HG02678 (cell line): ENCODE data around the gene PPP2R5B.

Source experiments
- ATAC-seq: cut with Tn5 transposase; IDR thresholded peaks from one replicate; pipeline ENCODE4 v1.9.1; 2021; ENCODE audit warnings: mild to moderate bottlenecking, moderate library complexity; ENCODE audit not compliant: unreplicated experiment

PPP2R5B gene

DNA sequence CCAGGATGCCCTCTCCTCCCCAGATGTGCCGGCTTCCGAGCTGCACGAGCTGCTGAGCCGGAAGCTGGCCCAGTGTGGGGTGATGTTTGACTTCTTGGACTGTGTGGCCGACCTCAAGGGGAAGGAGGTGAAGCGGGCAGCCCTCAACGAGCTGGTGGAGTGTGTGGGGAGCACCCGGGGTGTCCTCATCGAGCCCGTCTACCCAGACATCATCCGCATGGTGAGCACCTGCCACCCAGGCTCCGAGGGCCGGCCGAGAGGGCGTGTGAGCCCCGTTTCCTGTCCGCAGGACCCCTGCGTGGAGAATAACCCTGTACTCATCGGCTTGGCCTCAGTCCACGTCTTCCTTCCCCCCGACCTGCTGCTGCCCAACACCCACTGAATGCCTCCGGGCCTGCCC lies 2.2 kb downstream of the PPP2R5B start:
- ATAC-seq: no peak

- no peak for ATAC-seq
Observed at GRCh38 chr11:64928957-64929356, 4.5 kb downstream of the PPP2R5B start.

- no peak for ATAC-seq
Observed at GRCh38 chr11:64929625-64930024, 5.1 kb downstream of the PPP2R5B start.

- ATAC-seq: no peak
Observed at GRCh38 chr11:64930340-64930739, 5.9 kb downstream of the PPP2R5B start.

- no peak for ATAC-seq
Observed at GRCh38 chr11:64931290-64931689, 6.8 kb downstream of the PPP2R5B start.

DNA sequence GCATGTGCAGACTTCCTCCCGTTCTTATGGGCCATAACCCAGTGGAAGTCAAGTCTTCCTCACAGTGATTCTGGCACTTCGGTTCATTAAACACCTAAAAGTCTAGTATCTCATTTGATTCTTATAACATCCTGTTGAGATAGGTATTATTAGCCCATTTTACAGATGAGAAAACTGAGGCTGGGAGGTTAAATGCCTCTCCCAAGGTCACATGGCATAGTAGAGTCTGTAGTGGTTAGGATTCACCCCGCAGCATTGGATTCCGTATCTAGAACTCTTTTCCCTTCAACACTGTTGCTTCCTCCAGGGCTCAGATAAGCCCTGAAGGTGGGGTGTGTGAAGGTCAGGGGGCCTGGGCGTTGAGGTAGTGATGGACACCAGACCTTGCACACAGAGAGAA lies 7.8 kb downstream of the PPP2R5B start:
- ATAC-seq: no peak

GRCh38 chr11:64933213-64933934 lies 8.9 kb downstream of the PPP2R5B start:
- ATAC-seq: no peak

- ATAC-seq: no peak
Observed at GRCh38 chr11:64933935-64934681, 9.6 kb downstream of the PPP2R5B start.

DNA sequence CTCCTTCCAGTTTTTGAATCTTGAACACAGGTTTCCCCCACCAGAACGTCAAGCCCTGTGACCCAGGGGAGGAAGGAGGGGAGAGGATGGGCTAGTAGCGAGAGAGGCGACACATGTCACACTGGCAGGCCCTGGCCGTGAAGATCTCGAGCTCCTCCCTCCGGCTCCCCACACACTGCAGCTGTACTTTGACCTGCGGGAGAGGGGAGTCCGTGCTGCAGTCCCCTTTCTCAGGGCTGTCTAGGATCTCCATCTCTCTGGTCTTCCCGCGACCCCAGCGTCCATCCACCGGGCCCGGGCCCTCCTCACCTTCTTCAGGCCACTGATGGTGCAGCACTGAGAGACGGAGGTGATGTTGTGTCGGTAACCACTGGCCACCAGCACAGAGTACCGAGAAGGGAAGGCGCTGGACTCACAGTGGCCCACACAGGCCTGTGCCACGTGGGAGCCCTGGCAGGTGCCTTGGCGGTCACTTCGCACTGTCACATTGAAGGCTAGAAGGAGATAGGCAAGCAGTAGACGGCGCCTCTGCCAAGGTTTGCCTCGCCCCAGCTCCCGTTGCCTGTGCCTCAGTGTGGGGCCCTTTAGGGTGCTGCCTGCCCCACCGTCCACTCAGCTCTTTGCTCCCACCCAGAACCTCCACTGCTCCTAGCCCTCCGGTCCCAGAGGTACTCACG lies 10.3 kb downstream of the PPP2R5B start:
- no peak for ATAC-seq

DNA sequence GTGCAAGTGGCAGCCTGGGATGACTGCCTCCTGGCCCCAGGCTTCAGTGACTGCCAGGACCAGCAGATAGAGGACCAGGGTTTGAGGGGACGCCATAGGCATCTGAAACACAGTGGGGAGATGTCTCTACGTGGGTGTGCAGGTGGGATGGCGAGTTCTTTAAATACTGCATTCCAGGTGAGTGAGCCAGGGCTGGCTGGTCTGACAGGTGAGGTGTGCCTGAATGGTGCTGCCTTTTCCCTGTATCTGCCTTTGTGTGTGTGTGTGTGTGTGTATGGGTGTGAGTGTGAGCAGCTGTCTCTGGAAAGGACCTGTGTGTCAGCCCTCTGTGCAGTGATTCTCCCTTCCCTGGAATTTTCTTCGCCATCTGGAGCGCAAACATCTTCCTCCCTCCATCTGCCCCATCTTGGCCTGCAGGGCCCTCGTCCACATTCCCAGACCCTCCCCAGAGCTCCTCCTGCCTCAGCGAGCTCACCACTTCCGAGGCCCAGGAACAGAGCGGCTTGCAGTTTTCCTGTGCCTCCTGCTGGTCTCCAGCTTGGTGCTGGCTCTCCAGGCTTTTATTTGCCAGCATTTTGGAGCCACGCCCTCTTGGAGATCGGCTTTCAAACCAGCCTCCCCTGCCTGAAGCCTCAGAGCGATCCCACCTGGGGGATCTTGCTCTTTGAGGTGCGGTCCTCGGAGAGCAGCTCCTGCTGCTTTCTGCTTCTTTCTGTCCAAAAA lies 11.0 kb downstream of the PPP2R5B start, which contains the start of gene GPHA2:
GPHA2 (minus strand) TSS at position 535 of the 723 bp plus-strand sequence; CDS start at position 102, 433 bp downstream.
- ATAC-seq: no peak

GRCh38 chr11:64936539-64936938 lies 12.1 kb downstream of the PPP2R5B start:
- no peak for ATAC-seq

GRCh38 chr11:64947208-64947814 lies 22.8 kb downstream of the PPP2R5B start:
- ATAC-seq: no peak

- ATAC-seq: no peak
Observed at GRCh38 chr11:64951529-64951928, 27.0 kb downstream of the PPP2R5B start.

- no peak for ATAC-seq
Observed at GRCh38 chr11:64954201-64954600, 29.7 kb downstream of the PPP2R5B start.

DNA sequence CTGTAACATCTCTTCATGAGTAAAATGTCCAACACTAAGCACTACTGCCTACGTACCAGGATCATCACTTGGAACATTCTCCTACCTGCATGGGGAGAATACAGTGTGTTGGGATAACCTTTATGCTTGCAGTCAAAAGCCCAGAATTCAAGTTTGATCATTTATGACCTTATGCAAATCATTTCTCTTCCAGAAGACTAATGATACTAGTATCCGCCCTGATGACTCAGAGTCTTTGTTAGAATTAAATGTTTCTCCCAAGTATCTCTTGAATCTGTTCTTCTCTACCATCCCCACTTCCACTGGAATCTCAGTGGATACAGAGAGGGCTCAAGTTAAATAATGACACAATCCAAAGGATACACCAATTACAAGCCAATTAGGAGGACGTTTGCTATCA lies 35.0 kb downstream of the PPP2R5B start:
- ATAC-seq: no peak

GRCh38 chr11:64960719-64961118 lies 36.2 kb downstream of the PPP2R5B start:
- ATAC-seq: no peak

GRCh38 chr11:64963072-64963631 lies 38.7 kb downstream of the PPP2R5B start:
- no peak for ATAC-seq

DNA sequence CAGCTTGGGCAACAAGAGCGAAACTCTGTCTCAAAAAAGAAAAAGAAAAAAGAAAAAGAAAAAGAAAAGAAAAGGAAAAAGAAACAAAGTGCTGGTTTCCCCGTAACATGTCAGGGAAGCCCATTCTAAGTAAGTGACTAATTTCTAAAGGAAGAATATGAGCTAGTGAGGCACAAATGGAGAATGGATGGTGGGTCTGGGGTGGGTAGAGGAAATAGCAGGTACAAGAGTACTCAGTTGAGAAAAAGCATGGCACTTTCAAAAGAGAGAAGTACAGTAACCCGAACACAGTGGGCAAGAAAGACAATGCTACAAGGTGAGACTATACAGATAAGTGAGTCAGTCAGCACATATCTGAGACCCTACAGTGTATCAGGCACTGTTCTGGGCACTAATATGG lies 42.9 kb downstream of the PPP2R5B start:
- ATAC-seq: no peak

DNA sequence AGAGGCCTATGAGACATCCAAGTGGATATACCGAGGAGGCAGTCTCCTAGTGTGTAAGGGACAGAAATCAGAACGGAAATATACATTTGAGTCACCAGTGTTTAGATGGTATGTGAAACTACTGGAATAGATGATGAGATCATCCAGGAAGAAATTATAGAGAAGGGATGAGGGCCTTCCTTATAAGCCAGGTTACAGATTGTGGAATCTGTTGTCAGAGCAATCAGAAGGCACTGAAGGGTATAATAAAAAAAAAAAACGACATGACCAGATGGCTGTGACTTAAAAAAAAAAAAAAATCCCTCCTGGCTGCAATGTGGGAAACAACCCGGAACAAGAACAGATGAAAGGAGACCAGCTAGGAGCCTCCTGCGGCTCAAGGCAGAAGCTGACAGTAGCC lies 44.7 kb downstream of the PPP2R5B start:
- no peak for ATAC-seq

- ATAC-seq: no peak
Observed at GRCh38 chr11:64970731-64971151, 46.3 kb downstream of the PPP2R5B start.
